ENCODE data around the gene FAM72A.
"Not testable (repeated sequence)": the region's sequence is repeated elsewhere in the genome, so short reads cannot be mapped to it uniquely, and the experiment has no call there.

DNA sequence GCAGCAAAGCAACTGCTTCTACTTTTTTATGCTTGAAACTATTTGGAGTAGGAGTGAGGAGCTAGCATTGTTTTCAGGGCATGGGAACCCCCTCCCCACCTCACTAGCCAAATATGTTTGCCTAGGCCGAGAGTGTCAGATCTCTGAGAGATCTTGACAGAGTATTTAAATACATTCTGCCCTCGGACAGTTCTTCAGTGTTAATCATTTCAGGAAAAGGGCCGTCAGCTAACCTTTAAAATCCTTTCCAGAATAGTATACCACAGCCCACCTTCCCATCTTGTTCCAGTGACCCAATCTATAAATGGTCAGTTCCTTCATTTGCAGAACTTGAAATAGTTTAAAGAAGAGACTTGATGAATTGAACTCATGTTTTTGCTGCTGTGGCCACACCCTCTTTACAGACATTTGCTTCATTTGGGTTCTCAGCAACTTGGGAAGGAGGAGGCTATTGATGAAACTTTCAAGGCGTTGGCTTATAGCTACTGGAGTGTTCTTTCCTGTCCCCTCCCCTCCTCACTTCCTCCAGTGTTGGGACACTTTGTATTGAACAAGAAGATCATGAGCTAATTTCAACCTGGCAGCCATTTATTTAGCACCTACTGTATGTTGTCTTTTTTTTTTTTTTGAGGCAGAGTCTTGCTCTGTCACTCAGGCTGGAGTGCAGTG, 17.8 kb upstream of the FAM72A start:
- TF ChIP-seq, protein P1, sequence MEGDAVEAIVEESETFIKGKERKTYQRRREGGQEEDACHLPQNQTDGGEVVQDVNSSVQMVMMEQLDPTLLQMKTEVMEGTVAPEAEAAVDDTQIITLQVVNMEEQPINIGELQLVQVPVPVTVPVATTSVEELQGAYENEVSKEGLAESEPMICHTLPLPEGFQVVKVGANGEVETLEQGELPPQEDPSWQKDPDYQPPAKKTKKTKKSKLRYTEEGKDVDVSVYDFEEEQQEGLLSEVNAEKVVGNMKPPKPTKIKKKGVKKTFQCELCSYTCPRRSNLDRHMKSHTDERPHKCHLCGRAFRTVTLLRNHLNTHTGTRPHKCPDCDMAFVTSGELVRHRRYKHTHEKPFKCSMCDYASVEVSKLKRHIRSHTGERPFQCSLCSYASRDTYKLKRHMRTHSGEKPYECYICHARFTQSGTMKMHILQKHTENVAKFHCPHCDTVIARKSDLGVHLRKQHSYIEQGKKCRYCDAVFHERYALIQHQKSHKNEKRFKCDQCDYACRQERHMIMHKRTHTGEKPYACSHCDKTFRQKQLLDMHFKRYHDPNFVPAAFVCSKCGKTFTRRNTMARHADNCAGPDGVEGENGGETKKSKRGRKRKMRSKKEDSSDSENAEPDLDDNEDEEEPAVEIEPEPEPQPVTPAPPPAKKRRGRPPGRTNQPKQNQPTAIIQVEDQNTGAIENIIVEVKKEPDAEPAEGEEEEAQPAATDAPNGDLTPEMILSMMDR (IDR thresholded peaks at IDR 0.05; ENCODE audit: borderline replicate concordance, extremely low read depth, low read length, poor library complexity, severe bottlenecking), result not testable (repeated sequence)
- not testable (repeated sequence) for TF ChIP-seq EZH2 (IDR thresholded peaks at IDR 0.05; ENCODE audit: borderline replicate concordance, low read depth, low read length, severe bottlenecking)
